HG02623 (cell line): Measurements from ENCODE around the gene GRAPL.
"Not testable (repeated sequence)": the region's sequence is repeated elsewhere in the genome, so short reads cannot be mapped to it uniquely, and the experiment has no call there.

ENCODE experiments used
- ATAC-seq: cut with Tn5 transposase; IDR thresholded peaks from one replicate; pipeline ENCODE4 v1.9.1; 2021; ENCODE audit warnings: moderate library complexity; ENCODE audit not compliant: unreplicated experiment

Gene GRAPL

GRCh38 chr17:19136138-19136537 is 8.7 kb downstream of the GRAPL start:
- not testable (repeated sequence) for ATAC-seq

DNA sequence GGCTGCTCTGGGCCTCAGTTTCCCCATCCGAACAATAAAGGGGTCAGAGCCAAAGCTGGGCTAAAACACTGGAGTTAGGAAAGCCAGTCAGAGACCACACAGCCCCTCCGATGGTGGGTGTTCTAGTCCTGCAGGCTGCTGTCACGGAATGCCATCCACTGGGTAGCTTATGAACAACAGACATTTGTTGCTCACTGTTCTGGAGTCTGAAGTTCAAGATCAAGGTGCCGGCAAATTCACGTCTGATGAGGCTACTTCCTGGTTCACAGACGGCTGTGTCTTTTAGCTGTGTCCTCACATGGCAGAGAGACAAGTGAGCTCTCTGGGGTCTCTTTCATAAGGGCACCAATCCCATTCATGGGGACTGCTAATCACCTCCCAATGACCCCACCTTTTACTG is 9.2 kb downstream of the GRAPL start:
- not testable (repeated sequence) for ATAC-seq

GRCh38 chr17:19137959-19138358 is 10.6 kb downstream of the GRAPL start:
- not testable (repeated sequence) for ATAC-seq

- ATAC-seq, result not testable (repeated sequence)
These were observed 14.2 kb downstream of the GRAPL start for GRCh38 chr17:19141366-19142155.

GRCh38 chr17:19142419-19142818 is 15.0 kb downstream of the GRAPL start:
- not testable (repeated sequence) for ATAC-seq

GRCh38 chr17:19143097-19143777 is 15.8 kb downstream of the GRAPL start:
- ATAC-seq, result not testable (repeated sequence)

- not testable (repeated sequence) for ATAC-seq
These were observed 17.0 kb downstream of the GRAPL start for GRCh38 chr17:19144373-19144772.

- not testable (repeated sequence) for ATAC-seq
These were observed 18.1 kb downstream of the GRAPL start for GRCh38 chr17:19145471-19145870.

- ATAC-seq, result not testable (repeated sequence)
These were observed 23.6 kb downstream of the GRAPL start for GRCh38 chr17:19150678-19151615.

DNA sequence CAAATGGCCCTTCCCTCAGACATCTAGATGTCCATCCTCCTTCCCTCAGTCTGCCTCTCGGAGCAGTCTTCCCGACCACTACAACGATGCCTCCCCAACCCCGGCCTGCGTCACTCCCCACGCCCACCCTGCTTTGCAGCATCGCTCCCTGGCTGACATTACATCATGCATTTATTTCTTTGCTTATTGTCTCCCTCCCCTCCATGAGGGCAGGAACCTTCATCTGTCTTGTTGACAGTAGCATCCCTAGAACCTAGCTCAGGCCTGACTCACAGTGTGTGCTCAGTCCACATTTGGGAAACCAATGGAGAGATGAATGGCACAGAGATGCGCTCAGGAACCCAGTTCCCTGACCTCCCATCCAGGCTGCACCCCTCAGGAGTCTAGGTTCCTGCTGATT is 30.2 kb downstream of the GRAPL start:
- ATAC-seq, result not testable (repeated sequence)

- not testable (repeated sequence) for ATAC-seq
These were observed 31.1 kb downstream of the GRAPL start for GRCh38 chr17:19158478-19158877.

DNA sequence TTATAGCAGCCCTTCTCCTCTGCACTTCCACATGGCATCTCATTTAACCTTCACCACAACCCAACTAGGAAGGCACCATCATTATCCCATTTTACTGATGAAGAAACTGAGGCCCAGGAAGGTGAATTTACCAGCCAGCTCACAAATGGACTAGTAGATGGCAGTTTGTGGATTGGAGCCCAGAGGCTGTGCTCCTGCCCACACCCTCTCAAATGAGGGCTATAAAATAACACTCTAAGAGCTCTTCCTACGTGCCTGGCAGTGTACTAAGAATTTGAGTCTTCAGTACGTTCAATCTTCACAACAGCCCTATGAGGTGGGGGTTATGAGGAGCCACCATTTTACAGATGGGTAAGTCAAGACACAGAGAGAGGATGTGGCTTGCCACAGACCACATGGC is 31.5 kb downstream of the GRAPL start:
- ATAC-seq, result not testable (repeated sequence)

DNA sequence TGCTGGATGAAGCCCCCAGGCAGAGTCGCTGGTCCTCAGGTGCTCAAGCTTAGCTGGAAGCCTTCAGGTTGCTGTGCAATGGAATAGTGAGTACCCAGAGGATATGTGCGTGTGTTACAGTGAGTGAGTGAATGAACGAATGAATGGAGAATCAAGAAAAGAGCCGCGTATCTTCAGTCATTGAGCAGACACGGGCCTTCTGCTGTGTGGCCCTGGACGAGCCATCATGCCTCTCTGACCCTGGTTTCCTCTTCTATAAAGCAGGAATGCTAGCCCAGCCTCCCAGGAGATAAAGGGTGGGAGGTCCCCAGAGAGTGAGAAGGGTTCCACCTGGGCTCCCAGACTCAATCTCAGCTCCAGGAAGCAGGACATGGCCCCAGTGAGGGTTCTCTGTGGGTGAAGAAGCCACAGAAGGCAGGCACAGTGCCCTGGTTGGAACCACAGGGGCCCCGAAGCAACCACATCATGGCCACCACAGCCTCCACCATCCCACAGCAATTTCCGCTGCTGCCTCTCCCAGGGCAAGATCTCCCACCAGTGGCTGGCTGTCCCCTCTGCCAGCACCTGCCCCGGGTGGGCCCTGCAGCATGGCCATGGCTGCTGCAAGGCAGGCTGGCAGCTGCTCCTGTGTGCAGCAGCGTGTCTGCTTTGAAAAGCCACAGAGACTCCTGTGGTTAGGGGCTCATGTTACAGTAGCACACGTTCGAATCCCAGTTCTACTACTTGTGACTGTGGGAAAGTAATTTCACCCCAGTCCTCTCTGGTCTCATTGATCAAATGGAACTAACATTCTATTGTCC is 34.1 kb downstream of the GRAPL start:
- ATAC-seq, result not testable (repeated sequence)

DNA sequence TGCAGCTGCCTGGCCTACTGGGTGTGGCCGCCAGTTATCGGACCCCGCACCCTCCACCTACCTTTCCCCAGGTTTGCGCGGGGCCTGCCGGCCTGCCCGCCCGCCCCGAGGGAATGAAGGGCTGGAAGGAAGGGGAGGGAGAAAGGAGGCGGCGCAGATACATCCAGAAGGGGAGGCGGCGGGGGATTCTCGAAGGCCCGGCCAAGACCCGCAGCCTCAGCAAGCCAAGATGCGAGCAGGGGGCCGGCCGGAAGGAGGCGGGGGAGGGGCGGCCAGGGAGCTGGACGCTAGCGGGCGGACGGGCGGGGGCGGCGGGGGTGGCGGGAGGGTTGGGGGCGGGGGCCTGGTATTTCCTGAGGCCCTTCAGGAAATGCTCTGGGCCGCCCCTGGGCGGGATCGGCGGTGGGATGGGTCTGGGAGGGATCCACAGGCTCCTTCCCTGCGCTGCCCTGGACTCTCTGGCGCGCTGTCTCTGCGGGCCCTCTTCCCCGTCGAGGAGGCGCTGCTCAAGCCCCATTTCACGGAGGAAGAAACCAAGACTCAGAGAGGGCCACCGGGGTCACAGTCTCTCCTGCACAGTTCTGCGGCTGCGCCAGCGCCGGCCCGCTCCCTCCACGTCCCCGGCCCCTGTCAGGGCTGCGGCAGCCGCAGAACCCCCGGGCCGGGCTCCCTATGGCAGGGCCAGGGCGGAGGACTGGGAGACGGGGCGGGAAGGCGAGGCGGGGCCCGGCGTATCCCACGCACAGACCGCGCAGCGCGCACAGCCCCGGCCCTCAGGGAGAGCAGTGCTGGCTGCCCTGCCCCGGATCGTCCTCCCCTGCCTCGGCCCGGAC is 35.2 kb downstream of the GRAPL start:
- ATAC-seq, result not testable (repeated sequence)

- not testable (repeated sequence) for ATAC-seq
These were observed 47.0 kb downstream of the GRAPL start for GRCh38 chr17:19174422-19174821.

- ATAC-seq, result peak; percentile 70
These were observed 48.0 kb downstream of the GRAPL start for GRCh38 chr17:19175410-19175809.

DNA sequence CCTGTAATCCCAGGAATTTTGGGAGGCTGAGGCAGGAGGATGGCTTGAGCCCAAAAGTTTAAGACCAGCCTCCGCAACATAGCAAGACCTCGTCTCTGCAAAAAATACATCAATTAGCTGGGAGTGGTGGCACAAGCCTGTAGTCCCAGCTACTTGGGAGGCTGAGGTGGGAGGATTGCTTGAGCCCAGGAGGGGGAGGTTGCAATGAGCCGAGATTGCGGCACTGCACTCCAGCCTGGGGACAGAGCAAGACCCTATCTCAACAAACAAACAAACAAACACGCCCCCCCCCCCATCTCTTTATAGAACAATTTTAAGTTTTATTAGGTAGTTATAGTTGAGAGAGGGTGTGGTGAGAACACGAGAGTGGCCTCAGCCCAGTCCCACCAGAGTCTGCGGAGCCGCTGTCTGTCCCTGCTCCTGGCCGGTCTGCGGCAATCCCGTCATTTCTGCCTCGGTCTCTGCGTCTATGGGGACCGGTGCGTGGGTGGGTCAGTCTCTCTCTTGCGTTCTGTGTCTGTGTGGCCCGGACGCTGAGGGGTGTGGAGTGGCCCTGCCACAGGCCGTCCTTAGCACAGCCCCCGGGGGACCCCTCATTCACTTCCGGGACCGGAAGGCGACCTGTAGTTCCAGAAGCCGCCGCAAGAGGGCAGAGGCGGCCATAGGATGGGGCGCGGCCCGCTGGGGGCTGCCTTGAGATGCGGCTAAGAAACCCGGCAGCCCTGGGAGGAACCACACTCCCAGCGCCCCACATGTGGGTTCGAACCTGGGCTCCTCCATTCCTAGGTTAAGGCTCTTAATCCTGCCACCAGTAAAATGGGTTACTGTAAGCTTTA is 53.9 kb downstream of the GRAPL start:
- peak; percentile 86 for ATAC-seq
